MCF 10A (cell line): ENCODE results near the gene TMEM217. TPM values are rescaled to one million over a fixed set of nuclear protein-coding genes. Genes with fewer than 3 reads are reported as not detected.

ENCODE experiments used
- BruUV-seq: library from RNA; stranded (reverse); fragments of 400-500 nt; replicated peaks from 2 replicates; lab custom pipeline; 2021; lab: Mats Ljungman, UMichigan
- CTCF ChIA-PET: fragments of 300-600 bp; sonication (Branson Sonifier 250); formaldehyde crosslinking; extraction: SDS; loops from one replicate; lab custom pipeline; 2021; ENCODE audit warnings: antibody characterized with exemption, inconsistent platforms; lab: Yijun Ruan, JAX
- POLR2A ChIA-PET: fragments of 300-600, 350-650 bp; sonication (Branson Sonifier 250); formaldehyde crosslinking; extraction: SDS; loops from one replicate; lab custom pipeline; 2020; ENCODE audit warnings: antibody characterized with exemption, inconsistent platforms; lab: Yijun Ruan, JAX
- DNase-seq: peaks from one replicate; pipeline ENCODE4 v3.0.0-alpha.2; 2018; ENCODE audit not compliant: unreplicated experiment
- H3K27ac Mint-ChIP-seq: one replicate; pipeline ENCODE4 v1.8.0; 2022; ENCODE audit warnings: mild to moderate bottlenecking, low read depth, mixed read lengths; ENCODE audit not compliant: unreplicated experiment
- H3K27me3 Mint-ChIP-seq: one replicate; pipeline ENCODE4 v1.8.0; 2022; ENCODE audit warnings: mixed read lengths; ENCODE audit not compliant: insufficient read depth, unreplicated experiment
- H3K36me3 Mint-ChIP-seq: one replicate; pipeline ENCODE4 v1.8.0; 2022; ENCODE audit warnings: mild to moderate bottlenecking, moderate library complexity, mixed read lengths; ENCODE audit not compliant: insufficient read depth, unreplicated experiment
- H3K4me1 Mint-ChIP-seq: one replicate; pipeline ENCODE4 v1.8.0; 2022; ENCODE audit warnings: mixed read lengths; ENCODE audit not compliant: insufficient read depth, unreplicated experiment
- H3K4me3 Mint-ChIP-seq: one replicate; pipeline ENCODE4 v1.8.0; 2022; ENCODE audit warnings: mild to moderate bottlenecking, moderate library complexity, mixed read lengths; ENCODE audit not compliant: unreplicated experiment
- H3K9me3 Mint-ChIP-seq: one replicate; pipeline ENCODE4 v1.8.0; 2022; ENCODE audit warnings: mixed read lengths; ENCODE audit not compliant: unreplicated experiment
- CTCF ChIP-seq: fragments of 200-600 bp; IDR thresholded peaks from one replicate; pipeline ENCODE4 v1.8.0; 2022; ENCODE audit warnings: antibody characterized with exemption, mild to moderate bottlenecking; ENCODE audit not compliant: unreplicated experiment
- intact Hi-C: fragments of 100-400 bp; cut with micrococcal nuclease; formaldehyde crosslinking; loops from 2 replicates; pipeline ENCODE4 v1.14.1; 2022
- total RNA-seq: library from RNA; stranded (reverse); gene quantifications from 2 replicates; pipeline ENCODE4 v1.2.3, GENCODE V29; 2022

TMEM217 gene
- total RNA-seq, 1 experiment from 2014 or later: 3.2 TPM

GRCh38 chr6:37237789-37238188 lies 20.2 kb downstream of the TMEM217 start:
- intact Hi-C loops: no loop called here
- no peak overlapping the region for H3K4me3 Mint-ChIP-seq
- H3K27ac Mint-ChIP-seq: no peak overlapping the region
- H3K4me1 Mint-ChIP-seq: peaks cover 32% of the 10 kb centered on the region
- no TSS peak for BruUV-seq
- CTCF ChIA-PET: interaction anchor here (0.7 kb wide), 1 partner anchor 29 kb away, joined by 4 read pairs; no protein-coding TSS in a partner anchor
- no peak for DNase-seq
- POLR2A ChIA-PET: interaction anchor here (1.0 to 5.6 kb wide), 3 partner anchors 12 to 20 kb away, joined by 3 to 70 read pairs (median 24); partner anchors contain the start of genes TBC1D22B and TMEM217
- H3K36me3 Mint-ChIP-seq: peaks cover 8% of the 10 kb centered on the region
- H3K9me3 Mint-ChIP-seq: no peaks in the 10 kb centered on the region
- no peak for TF ChIP-seq CTCF
- H3K27me3 Mint-ChIP-seq: no peaks in the 10 kb centered on the region

- Mint-ChIP-seq H3K36me3 (peaks cover 11% of the 10 kb centered on the region), H3K9me3 (no peaks in the 10 kb centered on the region), H3K4me1 (peaks cover 24% of the 10 kb centered on the region), H3K4me3 (no peak overlapping the region), H3K27me3 (no peaks in the 10 kb centered on the region), H3K27ac (no peak overlapping the region)
- CTCF ChIA-PET: interaction anchor here (0.7 to 1.1 kb wide), 2 partner anchors 27 to 478 kb away, joined by 3 read pairs; no protein-coding TSS in a partner anchor
- intact Hi-C loops: no loop called here
- no peak for TF ChIP-seq CTCF
- BruUV-seq: no TSS peak
- POLR2A ChIA-PET: interaction anchor here (5.1 kb wide), 1 partner anchor 14 kb away, joined by 24 read pairs; no protein-coding TSS in a partner anchor
- DNase-seq: no peak
Observed at GRCh38 chr6:37236921-37237320, 21.0 kb downstream of the TMEM217 start.

GRCh38 chr6:37233541-37233940 lies 24.4 kb downstream of the TMEM217 start:
- Mint-ChIP-seq H3K36me3 (peaks cover 5% of the 10 kb centered on the region), H3K27me3 (no peaks in the 10 kb centered on the region), H3K9me3 (no peaks in the 10 kb centered on the region), H3K27ac (no peak overlapping the region), H3K4me3 (no peak overlapping the region), H3K4me1 (peaks cover 7% of the 10 kb centered on the region)
- ChIA-PET CTCF (interaction anchor here (0.6 kb wide), 1 partner anchor 183 kb away, joined by 3 read pairs; no protein-coding TSS in a partner anchor), POLR2A (no interaction called here)
- BruUV-seq: no TSS peak
- DNase-seq: no peak
- TF ChIP-seq CTCF: no peak
- intact Hi-C loops: no loop called here

GRCh38 chr6:37232430-37233017 lies 25.4 kb downstream of the TMEM217 start:
- H3K4me1 Mint-ChIP-seq: peaks cover 3% of the 10 kb centered on the region
- CTCF ChIA-PET: interaction anchor here (0.6 kb wide), 2 partner anchors 45 to 182 kb away, joined by 3 read pairs; no protein-coding TSS in a partner anchor
- no peak overlapping the region for H3K4me3 Mint-ChIP-seq
- H3K27ac Mint-ChIP-seq: peak overlapping the region; percentile 27
- DNase-seq: no peak
- peaks cover 5% of the 10 kb centered on the region for H3K36me3 Mint-ChIP-seq
- no peaks in the 10 kb centered on the region for H3K9me3 Mint-ChIP-seq
- POLR2A ChIA-PET: no interaction called here
- no peaks in the 10 kb centered on the region for H3K27me3 Mint-ChIP-seq
- no TSS peak for BruUV-seq
- intact Hi-C loops: no loop called here
- TF ChIP-seq CTCF: no peak
